ENCODE measurements around the gene PDLIM3.

GRCh38 chr4:185465707-185466106 is 69.6 kb downstream of the PDLIM3 start:
- no peak for TF ChIP-seq CTCF (IDR thresholded peaks at IDR 0.05)
- no peak for TF ChIP-seq POLR2A (IDR thresholded peaks at IDR 0.05)

All from uterus (tissue), 2 donors.